GM12891 (cell line): ENCODE results near the gene FAM229A.

Experiments
- DNase-seq: peaks from one replicate; pipeline ENCODE4 v3.0.0; 2011; ENCODE audit warnings: low spot score; ENCODE audit not compliant: insufficient read length
- FAIRE-seq: peaks from 2 replicates; lab custom pipeline; 2011; peaks lifted over from hg19 to GRCh38; lab: Jason Lieb, UNC
- PAX5 ChIP-seq: IDR thresholded peaks from 2 replicates; pipeline ENCODE4 v1.6.1; 2011; ENCODE audit warnings: low read length, moderate library complexity, mild to moderate bottlenecking; ENCODE audit not compliant: insufficient read depth, severe bottlenecking
- POLR2A ChIP-seq: IDR thresholded peaks from 2 replicates; pipeline ENCODE4 v1.6.1; 2011; ENCODE audit warnings: low read depth, low read length, control low read depth
- POLR2AphosphoS5 ChIP-seq: IDR thresholded peaks from 2 replicates; pipeline ENCODE4 v1.6.1; 2011; ENCODE audit warnings: low read depth, low read length, control low read depth
- POU2F2 ChIP-seq: IDR thresholded peaks from 2 replicates; pipeline ENCODE4 v1.6.1; 2011; ENCODE audit warnings: low read depth, mild to moderate bottlenecking, control low read depth, low read length, moderate library complexity
- SPI1 ChIP-seq: IDR thresholded peaks from 2 replicates; pipeline ENCODE4 v1.6.1; 2011; ENCODE audit warnings: low read depth, low read length, control low read depth
- TAF1 ChIP-seq: IDR thresholded peaks from 2 replicates; pipeline ENCODE4 v1.6.1; 2011; ENCODE audit warnings: low read depth, low read length, control low read depth

The FAM229A gene

GRCh38 chr1:32332290-32333079, 29.8 kb downstream of the FAM229A start:
- FAIRE-seq: no peak
- DNase-seq: no peak

DNA sequence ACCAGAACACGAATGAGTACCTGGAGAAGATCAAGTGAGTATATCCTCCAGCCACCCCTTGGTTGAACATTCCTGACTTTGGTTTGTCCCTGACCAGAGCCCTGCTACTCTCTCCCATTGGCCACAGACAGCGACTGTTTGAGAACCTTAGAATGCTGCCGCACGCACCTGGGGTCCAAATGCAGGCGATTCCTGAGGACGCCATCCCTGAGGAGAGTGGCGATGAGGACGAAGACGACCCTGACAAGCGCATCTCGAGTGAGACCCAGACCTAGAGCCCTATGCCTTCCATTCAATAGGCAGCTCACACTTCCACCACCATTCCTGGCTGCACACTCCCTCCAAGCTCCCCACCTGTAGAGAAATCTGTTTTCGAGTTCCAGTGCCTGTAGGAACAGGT, 30.7 kb downstream of the FAM229A start:
- TF ChIP-seq POU2F2 (no peak), SPI1 (no peak), POLR2A (no peak), POLR2AphosphoS5 (peak; percentile 54; the same call in 1 of the 2 replicates)
- FAIRE-seq (no peak), DNase-seq (no peak)

More at GRCh38 chr1:32332290-32333079, 29.8 kb downstream of the FAM229A start:
- TF ChIP-seq POLR2AphosphoS5: peak; percentile 27; the same call in 1 of the 2 replicates
- no peak for TF ChIP-seq SPI1
- TF ChIP-seq PAX5: no peak
- TF ChIP-seq POLR2A: peak; percentile 19; the same call in 1 of the 2 replicates
- no peak for TF ChIP-seq POU2F2
- no peak for TF ChIP-seq TAF1

- FAIRE-seq: no peak
- TF ChIP-seq POLR2AphosphoS5 (no peak), POU2F2 (no peak), TAF1 (no peak), POLR2A (no peak), PAX5 (no peak), SPI1 (no peak)
- no peak for DNase-seq
Observed at GRCh38 chr1:32330558-32331151, 31.6 kb downstream of the FAM229A start.

DNA sequence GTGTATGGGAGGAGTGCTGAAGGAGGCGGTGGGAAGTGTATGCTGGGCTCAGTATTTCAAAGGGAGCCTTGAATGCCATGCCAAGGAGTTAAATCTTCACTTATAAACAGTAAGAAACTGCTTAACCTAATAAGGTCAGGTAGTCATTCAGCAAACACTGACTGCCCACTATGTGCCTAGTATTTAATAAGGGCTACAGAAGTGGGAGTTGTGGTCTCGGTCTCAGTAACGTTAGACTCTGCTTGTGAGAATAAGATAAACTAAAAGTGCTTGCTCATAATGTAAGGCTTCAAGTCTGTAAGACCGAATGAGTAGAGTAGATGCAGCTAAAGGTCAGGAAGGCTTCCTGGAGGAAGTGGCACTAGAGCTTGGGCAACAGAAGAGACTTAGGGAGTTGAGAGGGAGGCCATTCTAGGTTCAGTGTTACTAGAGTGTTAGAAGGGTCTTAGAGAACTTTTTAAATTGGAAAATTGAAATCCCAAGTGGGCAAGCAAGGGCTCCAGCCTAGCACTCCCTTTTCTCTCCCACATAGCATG, 32.3 kb downstream of the FAM229A start:
- DNase-seq: no peak
- TF ChIP-seq POLR2AphosphoS5 (no peak), POLR2A (no peak), TAF1 (no peak), SPI1 (no peak), PAX5 (no peak), POU2F2 (no peak)
- FAIRE-seq: no peak

DNA sequence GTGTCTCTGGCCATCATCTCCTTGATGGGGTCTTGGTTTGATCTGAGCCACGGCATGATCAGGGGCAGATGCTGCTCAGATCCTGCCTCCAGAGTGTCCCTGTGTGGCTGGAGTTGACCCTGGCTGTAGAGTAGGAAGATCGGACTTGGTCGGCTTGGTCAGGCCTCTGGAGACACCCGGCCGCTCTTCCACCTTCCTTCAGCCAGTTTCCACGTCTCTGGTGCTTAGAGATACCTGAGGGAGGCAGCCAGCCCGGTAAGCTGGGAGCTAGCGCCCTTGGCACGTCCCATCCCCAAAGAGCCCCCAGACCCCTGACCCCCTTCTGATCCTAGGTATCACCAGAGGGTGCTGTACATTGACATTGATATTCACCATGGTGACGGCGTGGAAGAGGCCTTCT, 35.1 kb downstream of the FAM229A start:
- FAIRE-seq (no peak), DNase-seq (no peak)
- no peak for TF ChIP-seq POU2F2
- no peak for TF ChIP-seq SPI1
- TF ChIP-seq TAF1: no peak
- TF ChIP-seq PAX5: no peak
- no peak for TF ChIP-seq POLR2AphosphoS5
- TF ChIP-seq POLR2A: no peak

DNA sequence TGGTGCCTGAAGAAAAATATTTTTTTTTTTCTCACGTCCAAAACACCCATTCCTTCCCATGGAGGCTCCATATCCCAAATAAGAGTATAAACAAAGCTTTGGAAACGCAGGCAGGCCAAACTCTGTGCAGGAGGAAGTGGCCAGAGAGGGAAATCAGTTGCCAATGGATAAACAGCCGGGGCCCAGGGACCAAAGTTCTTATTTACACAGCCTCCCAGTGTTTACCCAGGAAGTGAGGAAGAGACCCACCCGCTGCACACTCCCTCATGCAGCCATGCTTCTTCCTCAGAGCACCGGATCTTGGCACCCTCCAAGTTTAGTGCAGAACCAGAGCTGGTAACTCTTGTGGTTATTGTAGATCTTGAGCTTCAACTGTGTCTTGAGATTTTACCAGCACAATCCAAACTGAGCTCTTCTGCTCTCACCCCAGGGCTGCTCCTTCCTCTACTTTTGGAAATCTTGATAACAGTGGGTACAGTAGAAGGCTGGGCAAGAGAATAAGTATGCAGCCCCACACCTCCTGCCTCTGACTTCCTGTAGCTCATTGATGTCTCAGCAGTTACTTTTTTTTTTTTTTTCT, 40.5 kb downstream of the FAM229A start:
- DNase-seq: no peak
- FAIRE-seq: peak; percentile 66
- TF ChIP-seq POU2F2: no peak
- TF ChIP-seq SPI1: peak; percentile 16; the same call in 1 of the 2 replicates
- no peak for TF ChIP-seq PAX5

DNA sequence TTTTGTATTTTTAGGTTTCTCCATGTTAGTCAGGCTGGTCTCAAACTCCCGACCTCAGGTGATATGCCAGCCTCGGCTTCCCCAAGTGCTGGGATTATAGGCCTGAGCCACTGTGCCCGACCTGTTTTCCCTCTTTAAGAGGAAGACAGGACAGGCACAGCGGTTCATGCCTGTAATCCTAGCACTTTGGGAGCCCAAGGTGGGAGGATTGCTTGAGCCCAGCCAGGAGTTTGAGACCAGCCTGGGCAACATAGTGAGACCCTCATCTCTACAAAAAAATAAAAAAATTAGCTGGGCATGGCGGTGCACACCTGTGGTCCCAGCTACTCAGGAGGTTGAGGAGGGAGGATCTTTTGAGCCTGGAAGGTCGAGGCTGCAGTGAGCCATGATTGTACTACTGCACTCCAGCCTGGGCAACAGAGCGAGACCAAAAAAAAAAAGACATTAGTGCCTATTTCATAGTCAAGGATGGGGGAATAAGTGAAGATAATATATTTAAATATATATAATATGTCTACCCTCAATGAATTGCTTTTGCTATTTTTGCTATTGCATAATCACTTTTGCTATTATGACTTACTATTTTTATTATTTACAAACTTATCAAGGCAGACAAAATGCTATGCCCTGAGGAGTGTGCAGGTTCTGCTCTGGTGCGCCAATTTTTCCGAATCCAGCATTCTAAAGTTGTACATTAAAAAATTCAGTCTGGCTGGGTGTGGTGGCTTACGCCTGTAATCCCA, 44.0 kb downstream of the FAM229A start:
- TF ChIP-seq POLR2A: no peak
- FAIRE-seq (no peak), DNase-seq (no peak)

DNA sequence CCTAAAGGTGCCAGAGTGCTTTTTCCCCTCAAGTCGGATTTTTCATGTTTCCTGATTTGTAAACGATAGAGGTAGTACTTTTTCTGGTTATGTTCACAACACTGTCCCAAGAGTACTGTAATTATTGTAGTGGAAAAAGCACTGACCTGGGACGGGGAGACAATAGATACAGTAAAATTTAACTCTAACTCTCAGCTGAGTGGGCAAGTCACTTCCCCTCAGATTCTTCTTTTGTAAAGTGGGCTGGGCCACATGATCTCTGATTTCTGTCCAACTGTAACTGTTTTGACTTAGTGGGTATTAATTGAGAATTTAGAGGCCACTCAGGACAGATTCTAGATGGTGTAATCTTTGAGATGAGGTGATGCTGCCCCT, 45.4 kb downstream of the FAM229A start:
- FAIRE-seq (no peak), DNase-seq (no peak)
- TF ChIP-seq TAF1 (no peak), SPI1 (peak; percentile 65), POU2F2 (no peak)

GRCh38 chr1:32311709-32312393, 50.4 kb downstream of the FAM229A start:
- FAIRE-seq: no peak
- TF ChIP-seq POLR2A (no peak), POLR2AphosphoS5 (no peak), POU2F2 (no peak), TAF1 (no peak), SPI1 (no peak), PAX5 (no peak)
- DNase-seq: no peak
